HEK293T (cell line): ENCODE data around the gene KCNH3.

Source experiments
- CTCF ChIA-PET: fragments of 350-600 bp; formaldehyde crosslinking; extraction: SDS; loops from one replicate; lab custom pipeline; 2021; ENCODE audit warnings: antibody characterized with exemption, inconsistent platforms; lab: Yijun Ruan, JAX
- POLR2A ChIA-PET: fragments of 350-600 bp; formaldehyde crosslinking; extraction: SDS; loops from one replicate; lab custom pipeline; 2020; ENCODE audit warnings: antibody characterized with exemption, inconsistent platforms; lab: Yijun Ruan, JAX
- DNase-seq: peaks from one replicate; pipeline ENCODE4 v3.0.0; 2012; ENCODE audit warnings: mixed read lengths; ENCODE audit errors: extremely low spot score
- ARNT ChIP-seq: fragments of 450-650 bp; IDR thresholded peaks from 2 replicates; pipeline ENCODE4 v1.6.1; 2017; ENCODE audit warnings: mild to moderate bottlenecking
- BHLHE40 ChIP-seq: fragments of 450-650 bp; IDR thresholded peaks from 2 replicates; pipeline ENCODE4 v1.6.1; 2016; ENCODE audit warnings: mild to moderate bottlenecking, moderate library complexity, borderline replicate concordance
- CTBP1 ChIP-seq: fragments of 450-650 bp; IDR thresholded peaks from 2 replicates; pipeline ENCODE4 v1.6.1; 2016; ENCODE audit warnings: borderline replicate concordance
- ELF4 ChIP-seq: fragments of 450-650 bp; IDR thresholded peaks from 2 replicates; pipeline ENCODE4 v1.6.1; 2017; ENCODE audit warnings: antibody characterized with exemption
- FOXA1 ChIP-seq: fragments of 450-650 bp; IDR thresholded peaks from 2 replicates; pipeline ENCODE4 v1.6.1; 2016; ENCODE audit warnings: mild to moderate bottlenecking
- FOXK2 ChIP-seq: fragments of 450-650 bp; IDR thresholded peaks from 2 replicates; pipeline ENCODE4 v1.6.1; 2016; ENCODE audit warnings: mild to moderate bottlenecking
- FOXM1 ChIP-seq: fragments of 450-650 bp; IDR thresholded peaks from 2 replicates; pipeline ENCODE4 v1.6.1; 2017; ENCODE audit warnings: mild to moderate bottlenecking, borderline replicate concordance
- HDGF ChIP-seq: fragments of 450-650 bp; IDR thresholded peaks from 2 replicates; pipeline ENCODE4 v1.6.1; 2017; ENCODE audit warnings: antibody characterized with exemption, borderline replicate concordance
- L3MBTL2 ChIP-seq: fragments of 450-650 bp; conservative IDR thresholded peaks from 2 replicates; pipeline ENCODE4 v1.6.1; 2016; ENCODE audit warnings: mild to moderate bottlenecking
- LEF1 ChIP-seq: fragments of 450-650 bp; IDR thresholded peaks from 2 replicates; pipeline ENCODE4 v1.6.1; 2017; ENCODE audit warnings: mild to moderate bottlenecking, borderline replicate concordance
- NFRKB ChIP-seq: fragments of 450-650 bp; IDR thresholded peaks from 2 replicates; pipeline ENCODE4 v1.6.1; 2016; ENCODE audit warnings: mild to moderate bottlenecking, moderate library complexity
- PKNOX1 ChIP-seq: fragments of 450-650 bp; IDR thresholded peaks from 2 replicates; pipeline ENCODE4 v1.6.1; 2016
- SP1 ChIP-seq: fragments of 450-650 bp; IDR thresholded peaks from 2 replicates; pipeline ENCODE4 v1.6.1; 2017
- SUZ12 ChIP-seq: fragments of 450-650 bp; IDR thresholded peaks from 2 replicates; pipeline ENCODE4 v1.6.1; 2016; ENCODE audit warnings: mild to moderate bottlenecking
- TARDBP ChIP-seq: fragments of 450-650 bp; IDR thresholded peaks from 2 replicates; pipeline ENCODE4 v1.6.1; 2016
- ZNF384 ChIP-seq: fragments of 450-650 bp; IDR thresholded peaks from 2 replicates; pipeline ENCODE4 v1.6.1; 2016

KCNH3 gene

GRCh38 chr12:49552899-49553298, 14.1 kb downstream of the KCNH3 start:
- TF ChIP-seq FOXM1 (no peak), NFRKB (no peak), HDGF (no peak), SP1 (no peak), PKNOX1 (no peak), ZNF384 (no peak), FOXA1 (no peak), FOXK2 (no peak), CTBP1 (no peak), SUZ12 (no peak)
- no peak for DNase-seq
- ChIA-PET CTCF (interaction anchor here (0.8 to 3.1 kb wide), 3 partner anchors 14 to 205 kb away, joined by 3 to 10 read pairs (median 4); no protein-coding TSS in a partner anchor), POLR2A (interaction anchor here (0.6 to 2.1 kb wide), 2 partner anchors 10 to 27 kb away, joined by 3 to 6 read pairs; no protein-coding TSS in a partner anchor)

GRCh38 chr12:49553512-49554088, 14.8 kb downstream of the KCNH3 start:
- ChIA-PET POLR2A (interaction anchor here (1.5 to 2.1 kb wide), 2 partner anchors 9 to 14 kb away, joined by 6 to 7 read pairs; no protein-coding TSS in a partner anchor), CTCF (interaction anchor here (0.6 to 3.1 kb wide), 10 partner anchors 9 to 1057 kb away, joined by 3 to 10 read pairs (median 4); no protein-coding TSS in a partner anchor)
- no peak for TF ChIP-seq SP1
- peak; percentile 54 for DNase-seq

- CTCF ChIA-PET, result interaction anchor here (0.6 to 3.1 kb wide), 10 partner anchors 10 to 1056 kb away, joined by 3 to 10 read pairs (median 4); no protein-coding TSS in a partner anchor
- TF ChIP-seq TARDBP (no peak), ELF4 (no peak), ZNF384 (no peak), BHLHE40 (no peak), SP1 (no peak), LEF1 (no peak), HDGF (no peak), ARNT (no peak), NFRKB (no peak), SUZ12 (no peak), CTBP1 (no peak), L3MBTL2 (no peak), FOXM1 (no peak), FOXK2 (no peak), PKNOX1 (no peak), FOXA1 (no peak)
- POLR2A ChIA-PET, result interaction anchor here (0.8 to 2.1 kb wide), 3 partner anchors 9 to 188 kb away, joined by 3 to 7 read pairs (median 6); no protein-coding TSS in a partner anchor
- no peak for DNase-seq
Observed at GRCh38 chr12:49554266-49554665, 15.4 kb downstream of the KCNH3 start.

DNA sequence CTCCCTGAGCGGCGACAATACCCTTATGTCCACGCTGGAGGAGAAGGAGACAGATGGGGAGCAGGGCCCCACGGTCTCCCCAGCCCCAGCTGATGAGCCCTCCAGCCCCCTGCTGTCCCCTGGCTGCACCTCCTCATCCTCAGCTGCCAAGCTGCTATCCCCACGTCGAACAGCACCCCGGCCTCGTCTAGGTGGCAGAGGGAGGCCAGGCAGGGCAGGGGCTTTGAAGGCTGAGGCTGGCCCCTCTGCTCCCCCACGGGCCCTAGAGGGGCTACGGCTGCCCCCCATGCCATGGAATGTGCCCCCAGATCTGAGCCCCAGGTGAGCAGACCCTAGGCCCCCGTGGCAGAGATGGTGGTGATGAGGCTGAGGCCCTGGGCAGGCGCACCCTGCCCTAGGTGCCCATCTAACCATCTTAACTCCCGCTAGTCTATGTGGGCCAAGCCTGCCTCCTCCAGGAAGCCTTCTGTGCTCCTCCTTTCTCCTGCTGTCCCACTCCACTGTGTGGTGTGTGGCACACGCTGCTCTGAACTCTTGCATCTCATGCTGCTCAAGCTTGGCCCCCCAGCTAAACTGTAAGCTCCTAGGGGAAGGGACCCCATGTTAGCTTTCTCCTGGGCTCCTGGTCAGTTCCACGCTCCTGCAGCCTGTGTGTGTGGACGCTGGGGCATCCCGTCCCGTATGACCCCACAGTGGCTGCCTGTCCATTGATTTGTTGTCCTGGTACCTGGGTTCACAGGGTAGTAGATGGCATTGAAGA, 17.0 kb downstream of the KCNH3 start:
- TF ChIP-seq HDGF (no peak), CTBP1 (no peak), ZNF384 (no peak), PKNOX1 (no peak), ARNT (no peak), NFRKB (no peak), FOXK2 (no peak), FOXM1 (no peak), SUZ12 (no peak), BHLHE40 (no peak), ELF4 (no peak), LEF1 (no peak), L3MBTL2 (no peak), TARDBP (no peak), SP1 (no peak)
- DNase-seq, result no peak
- ChIA-PET POLR2A (interaction anchor here (0.7 to 2.9 kb wide), 3 partner anchors 10 to 26 kb away, joined by 3 to 12 read pairs (median 3); partner anchors contain the start of gene MCRS1), CTCF (interaction anchor here (3.1 kb wide), 1 partner anchor 25 kb away, joined by 10 read pairs; no protein-coding TSS in a partner anchor)

DNA sequence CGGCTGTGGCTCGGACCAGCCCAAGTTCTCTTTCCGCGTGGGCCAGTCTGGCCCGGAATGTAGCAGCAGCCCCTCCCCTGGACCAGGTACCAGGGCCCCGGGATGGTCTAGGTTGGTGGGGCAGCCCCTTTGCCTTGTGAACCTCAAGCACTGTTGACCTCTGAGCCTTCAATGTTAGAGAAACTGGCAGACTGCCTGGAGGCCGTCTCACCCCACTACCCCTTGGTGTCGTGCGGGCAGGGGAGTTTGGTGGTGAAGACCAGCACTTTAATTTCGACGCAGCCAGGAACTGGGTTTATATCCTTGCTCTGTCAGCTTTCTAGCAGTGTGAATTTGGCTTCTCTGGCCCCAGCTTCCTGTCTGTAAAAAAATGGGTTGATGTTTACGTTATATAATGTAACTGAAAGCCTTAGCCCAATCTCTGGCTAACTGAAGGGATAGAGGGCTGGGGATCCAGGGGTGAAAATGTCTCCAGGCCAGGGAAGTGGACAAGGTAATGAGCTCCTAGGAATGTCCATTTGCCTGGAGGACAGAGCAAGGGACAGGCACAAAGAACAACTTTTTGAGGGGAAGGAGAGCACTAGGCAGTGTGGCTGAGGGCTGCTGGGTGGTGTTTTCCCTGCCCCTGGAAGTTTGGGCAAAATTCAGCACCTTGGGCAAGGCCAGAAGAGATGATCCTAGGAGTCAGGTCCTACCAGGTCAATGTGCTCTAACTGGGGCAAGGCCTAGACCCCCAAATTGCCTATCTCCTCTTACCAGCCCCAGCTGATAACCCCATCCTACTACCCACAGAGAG, 17.8 kb downstream of the KCNH3 start:
- ChIA-PET CTCF (no interaction called here), POLR2A (interaction anchor here (1.1 to 2.9 kb wide), 2 partner anchors 9 to 11 kb away, joined by 3 to 12 read pairs; partner anchors contain the start of gene MCRS1)
- TF ChIP-seq HDGF, result no peak
- no peak for TF ChIP-seq SUZ12
- no peak for TF ChIP-seq L3MBTL2
- TF ChIP-seq BHLHE40, result no peak
- TF ChIP-seq SP1, result no peak
- TF ChIP-seq ARNT, result no peak
- TF ChIP-seq TARDBP, result no peak
- no peak for TF ChIP-seq PKNOX1
- TF ChIP-seq CTBP1, result no peak
- TF ChIP-seq FOXA1, result no peak
- no peak for TF ChIP-seq ZNF384
- no peak for TF ChIP-seq FOXM1
- no peak for TF ChIP-seq FOXK2
- no peak for TF ChIP-seq LEF1
- TF ChIP-seq ELF4, result no peak
- no peak for TF ChIP-seq NFRKB
- no peak for DNase-seq
